GM19455 (cell line): ENCODE data around the gene CPLANE2.
"Not testable (repeated sequence)": the region's sequence is repeated elsewhere in the genome, so short reads cannot be mapped to it uniquely, and the experiment has no call there.

Source experiments
- ATAC-seq: cut with Tn5 transposase; IDR thresholded peaks from one replicate; pipeline ENCODE4 v1.9.1; 2021; ENCODE audit not compliant: unreplicated experiment

The CPLANE2 gene

GRCh38 chr1:16249596-16250241, 12.7 kb upstream of the CPLANE2 start:
- ATAC-seq = no peak

GRCh38 chr1:16248603-16249516, 11.9 kb upstream of the CPLANE2 start:
- no peak for ATAC-seq

GRCh38 chr1:16248007-16248436, 11.0 kb upstream of the CPLANE2 start:
- ATAC-seq = no peak

- no peak for ATAC-seq
Observed at GRCh38 chr1:16247441-16247840, 10.5 kb upstream of the CPLANE2 start.

GRCh38 chr1:16246961-16247360, 10.0 kb upstream of the CPLANE2 start:
- no peak for ATAC-seq

- not testable (repeated sequence) for ATAC-seq
Observed at GRCh38 chr1:16246239-16246638, 9.3 kb upstream of the CPLANE2 start.

GRCh38 chr1:16245476-16246196, 8.7 kb upstream of the CPLANE2 start:
- ATAC-seq = no peak

- no peak for ATAC-seq
Observed at GRCh38 chr1:16244650-16245285, 7.8 kb upstream of the CPLANE2 start.

- ATAC-seq = no peak
Observed at GRCh38 chr1:16243936-16244649, 7.1 kb upstream of the CPLANE2 start.

- no peak for ATAC-seq
Observed at GRCh38 chr1:16243215-16243610, 6.2 kb upstream of the CPLANE2 start.

- no peak for ATAC-seq
Observed at GRCh38 chr1:16242556-16243214, 5.7 kb upstream of the CPLANE2 start.

GRCh38 chr1:16241221-16241708, 4.3 kb upstream of the CPLANE2 start:
- ATAC-seq = no peak

- ATAC-seq = no peak
Observed at GRCh38 chr1:16239972-16240491, 3.0 kb upstream of the CPLANE2 start.

- ATAC-seq = no peak
Observed at GRCh38 chr1:16237343-16237830, 404 bp upstream of the CPLANE2 start.

- peak; percentile 31 for ATAC-seq
Observed at GRCh38 chr1:16235944-16236510, 956 bp downstream of the CPLANE2 start.

GRCh38 chr1:16235347-16235746, 1.6 kb downstream of the CPLANE2 start:
- no peak for ATAC-seq

GRCh38 chr1:16233431-16233830, 3.6 kb downstream of the CPLANE2 start:
- ATAC-seq = no peak

- ATAC-seq = no peak
Observed at GRCh38 chr1:16232316-16232710, 4.7 kb downstream of the CPLANE2 start.
